Stimulated activated CD8-positive, alpha-beta memory T cell treated with anti-CD3 and anti-CD28 coated beads, Interleukin-12 subunit alpha, Interleukin-12 subunit beta, amount 100 ng/mL, for 1 hour (primary cell): ENCODE measurements around the gene LTO1.
"Not testable (repeated sequence)": the region's sequence is repeated elsewhere in the genome, so short reads cannot be mapped to it uniquely, and the experiment has no call there.

Experiments used
- DNase-seq: peaks from one replicate; pipeline ENCODE4 v3.0.0-alpha.2; 2020; ENCODE audit warnings: low read depth

Gene LTO1

DNA sequence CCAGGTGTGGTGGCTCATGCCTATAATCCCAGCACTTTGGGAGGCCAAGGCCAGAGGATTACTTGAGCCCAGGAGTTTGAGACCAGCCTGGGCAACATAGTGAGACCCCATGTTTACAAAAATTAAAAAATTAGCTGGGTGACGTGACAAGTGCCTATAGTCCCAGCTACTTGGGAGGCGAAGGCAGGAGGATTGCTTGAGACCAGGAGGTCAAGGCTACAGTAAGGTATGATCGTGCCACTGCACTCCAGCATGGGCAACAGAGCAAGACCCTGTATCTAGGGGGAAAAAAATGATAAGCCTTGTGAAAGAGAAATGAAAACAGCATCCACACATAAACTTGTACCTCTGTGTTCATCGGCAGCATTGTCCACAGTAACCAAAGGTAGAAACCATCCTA is 42.3 kb downstream of the LTO1 start:
- no peak for DNase-seq

DNA sequence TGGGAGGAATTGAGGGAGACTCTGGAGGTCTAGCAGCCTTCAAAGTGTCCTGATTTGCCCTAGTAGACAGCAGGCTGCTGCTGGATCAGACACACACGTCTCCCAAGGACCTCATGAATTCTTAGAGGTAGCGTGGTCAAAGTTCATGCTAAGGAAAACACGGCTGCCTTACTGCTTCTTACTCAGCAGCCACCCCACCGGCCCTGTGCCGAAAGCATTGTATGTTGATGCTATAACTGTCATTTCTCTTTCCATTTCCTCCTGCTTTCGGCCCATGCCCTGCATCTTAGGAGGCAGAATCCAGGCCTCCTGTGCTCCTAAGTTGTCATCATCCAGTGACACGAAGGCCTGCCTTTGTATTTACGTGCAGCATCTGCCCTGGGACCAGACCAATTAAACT is 44.7 kb downstream of the LTO1 start:
- DNase-seq = no peak

DNA sequence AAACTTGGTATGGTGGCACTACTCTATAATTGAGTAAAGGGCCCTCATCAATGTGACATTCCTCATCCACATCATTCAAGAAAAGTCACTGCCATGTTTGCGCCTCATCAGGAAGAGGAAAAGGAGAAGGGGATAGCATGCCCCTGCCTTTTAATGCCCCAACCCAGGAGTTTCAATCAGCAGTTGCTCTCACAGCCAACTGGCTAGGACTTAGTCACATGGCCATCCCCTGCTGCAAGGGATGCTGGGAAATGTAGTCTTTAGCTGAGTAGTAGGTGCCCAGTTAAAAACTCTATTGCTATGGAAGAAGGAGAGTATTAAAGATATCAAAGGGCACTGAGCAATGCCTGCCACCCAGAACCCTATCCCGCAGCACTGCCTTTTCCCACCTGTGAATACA is 45.1 kb downstream of the LTO1 start:
- DNase-seq = no peak

DNA sequence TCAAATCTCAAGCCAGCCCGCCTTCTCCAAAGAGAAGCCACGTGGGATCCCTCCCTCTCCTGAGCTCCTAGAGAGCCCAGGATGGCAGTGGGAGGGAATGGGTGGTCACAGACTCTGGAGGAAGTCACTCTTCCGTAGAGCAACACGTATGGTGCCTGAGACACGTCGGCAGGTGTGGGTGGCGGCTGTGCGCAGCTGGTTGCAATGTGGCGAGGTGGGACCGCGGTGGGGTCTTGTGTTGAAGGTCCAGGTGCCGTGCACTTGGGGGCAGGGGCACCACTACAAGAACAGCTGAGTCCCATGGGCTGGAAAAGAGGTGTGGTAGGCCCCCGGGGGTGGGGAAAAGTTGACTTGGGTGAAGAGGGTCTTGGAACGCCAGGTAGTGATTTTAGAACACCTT is 47.6 kb downstream of the LTO1 start:
- DNase-seq = no peak

DNA sequence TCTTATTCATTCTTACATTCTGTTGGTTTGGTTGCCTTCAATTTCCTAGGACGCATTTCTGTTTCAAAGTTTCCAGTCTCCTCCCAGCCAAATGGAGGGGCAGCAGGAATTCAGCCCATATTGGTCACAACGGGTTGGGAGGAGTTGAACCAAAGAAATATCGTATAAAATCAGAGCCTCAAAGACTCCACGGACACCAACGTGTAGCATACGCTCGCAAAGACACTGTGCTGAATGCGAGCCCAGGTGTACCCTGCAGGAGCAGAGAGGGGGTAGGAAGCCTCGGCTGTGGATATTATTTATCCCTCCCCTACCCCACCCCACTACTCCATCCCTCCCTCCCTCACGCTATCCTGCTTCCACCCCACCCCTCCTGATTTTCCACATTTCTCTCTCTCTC is 49.7 kb downstream of the LTO1 start:
- DNase-seq = no peak

DNA sequence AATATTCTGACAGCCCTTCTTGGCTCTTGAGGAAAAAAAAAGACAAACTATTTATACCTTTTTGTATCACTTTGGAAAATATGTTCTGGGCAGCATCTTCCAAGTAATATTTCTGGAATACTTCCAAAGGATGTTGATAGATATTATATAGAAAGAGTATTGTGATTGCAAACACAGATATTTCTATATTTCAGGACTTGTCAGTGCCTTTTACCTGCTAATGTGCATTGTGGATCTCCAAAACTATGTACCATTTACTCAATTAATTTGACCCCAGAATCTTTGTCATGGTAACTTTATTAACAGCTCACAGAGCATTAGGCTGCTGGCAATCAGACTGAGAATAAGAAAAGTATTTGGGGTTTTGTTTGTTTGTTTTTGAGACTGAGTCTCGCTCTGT is 50.9 kb downstream of the LTO1 start:
- no peak for DNase-seq

DNA sequence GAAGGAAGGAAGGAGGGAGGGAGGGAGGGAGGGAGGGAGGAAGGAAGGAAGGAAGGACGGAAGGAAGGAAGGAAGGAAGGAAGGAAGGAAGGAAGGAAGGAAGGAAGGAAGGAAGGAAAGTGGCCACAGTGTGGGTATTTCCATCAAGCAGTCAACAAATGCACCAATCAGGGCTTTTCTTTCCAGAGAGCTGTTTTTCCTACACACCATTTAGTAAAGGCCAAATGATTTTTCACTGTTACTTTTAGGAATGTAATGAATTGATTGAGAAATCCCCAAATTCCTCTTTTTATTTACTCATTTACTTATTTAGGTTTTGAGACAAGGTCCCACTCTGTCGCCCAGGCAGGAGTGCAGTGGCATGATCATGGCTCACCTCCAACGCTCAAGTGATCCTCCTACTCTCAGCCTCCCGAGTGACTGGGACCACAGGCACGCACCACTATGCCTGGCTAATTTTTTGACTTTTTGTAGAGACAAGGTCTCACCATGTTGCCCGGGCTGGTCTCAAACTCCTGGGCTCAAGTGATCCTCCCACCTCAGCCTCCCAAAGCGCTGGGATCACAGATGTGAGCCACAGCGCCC is 53.0 kb downstream of the LTO1 start:
- DNase-seq = not testable (repeated sequence)

DNA sequence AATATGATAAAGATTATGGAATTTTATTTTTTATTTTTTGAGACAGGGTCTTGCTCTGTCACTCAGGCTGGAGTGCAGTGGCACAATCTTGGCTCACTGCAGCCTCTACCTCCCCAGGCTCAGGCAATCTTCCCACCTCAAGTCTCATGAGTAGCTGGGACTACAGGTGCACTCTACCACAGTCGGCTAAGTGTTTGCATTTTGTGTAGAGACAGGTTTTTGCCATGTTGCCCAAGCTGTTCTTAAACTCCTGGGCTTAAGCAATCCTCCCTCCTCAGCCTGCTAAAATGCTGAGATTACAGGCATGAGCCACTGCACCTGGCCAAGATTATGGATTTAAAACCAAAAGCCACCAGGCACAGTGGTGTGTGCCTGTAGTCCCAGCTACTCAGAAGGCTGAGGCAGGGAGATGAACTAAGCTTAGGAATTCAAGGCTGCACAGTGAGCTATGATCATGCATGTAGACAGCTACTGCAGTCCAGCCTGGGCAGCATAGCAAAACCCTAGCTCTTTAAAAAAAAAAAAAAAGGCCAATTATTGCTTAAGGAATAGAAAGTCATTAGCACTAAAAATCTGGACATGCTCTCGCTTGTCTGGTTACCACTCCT is 54.4 kb downstream of the LTO1 start:
- no peak for DNase-seq

DNA sequence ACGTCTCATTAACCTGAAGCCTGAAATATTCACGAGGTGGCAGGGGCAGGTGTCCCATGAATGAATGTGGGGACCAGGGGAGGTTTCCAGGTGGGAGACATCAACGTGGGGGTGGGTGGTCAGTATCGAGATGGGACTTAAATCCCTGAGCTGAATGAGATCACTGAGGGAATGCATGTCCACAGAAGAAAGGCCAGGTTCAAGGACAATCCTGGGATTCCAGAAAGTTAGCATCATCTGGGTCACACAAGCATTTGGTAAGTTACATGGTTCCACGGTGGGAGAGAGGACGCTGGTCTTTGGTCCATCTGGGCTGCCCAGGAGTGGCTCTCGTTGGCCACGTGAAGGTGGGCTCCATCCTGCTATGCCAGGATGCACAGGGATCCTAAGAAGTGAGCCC is 56.9 kb downstream of the LTO1 start:
- no peak for DNase-seq

DNA sequence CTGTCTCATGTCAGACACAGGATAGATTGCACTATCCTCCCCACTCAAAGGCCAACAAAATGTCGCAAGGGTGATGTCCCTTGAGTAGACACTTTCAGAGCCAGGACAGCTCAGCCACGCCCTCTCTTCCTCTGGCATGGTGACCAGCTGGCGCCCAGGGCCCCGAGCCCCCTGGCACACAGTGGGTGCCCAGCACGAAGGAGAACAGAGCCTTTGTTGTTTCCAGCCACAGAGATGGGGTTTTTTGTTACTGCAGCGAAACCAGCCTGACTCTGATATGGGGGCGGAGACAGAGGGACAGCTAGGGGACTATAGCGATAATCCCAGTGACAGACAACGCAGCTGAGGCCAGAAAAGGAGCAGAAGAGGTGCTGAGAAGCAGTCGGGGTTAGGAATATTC is 57.5 kb downstream of the LTO1 start:
- no peak for DNase-seq

DNA sequence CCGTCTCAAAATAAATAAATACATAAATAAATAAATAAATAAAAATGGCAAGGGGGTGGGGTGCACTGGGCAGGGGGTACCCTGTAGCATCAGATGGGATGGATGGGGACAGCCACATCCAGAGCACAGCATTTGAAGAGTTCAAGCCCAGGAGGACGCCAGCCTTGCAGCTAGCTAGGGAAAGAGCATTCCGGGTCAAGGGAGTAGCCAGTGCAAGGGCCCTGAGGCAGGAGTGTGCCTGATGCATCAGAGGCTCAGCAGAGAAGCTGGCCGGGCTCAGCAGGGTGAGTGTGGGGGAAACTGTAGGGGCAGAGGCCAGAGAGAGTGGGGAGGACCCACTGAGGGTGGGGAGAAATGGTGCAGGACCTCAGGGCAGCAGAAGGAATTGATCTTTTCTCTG is 57.9 kb downstream of the LTO1 start:
- DNase-seq = no peak
